Suprapubic skin (tissue), 4 donors: ENCODE results near the gene METTL16. TPM values are rescaled to one million over a fixed set of nuclear protein-coding genes. Genes with fewer than 3 reads are reported as not detected.
A peak's percentile ranks its signal among the peaks of the same experiment; 100 is the strongest.
"Not testable (repeated sequence)": the region's sequence is repeated elsewhere in the genome, so short reads cannot be mapped to it uniquely, and the experiment has no call there.

Experiments
- DNase-seq, 2 donors: peaks; one replicate each; pipeline ENCODE4 v3.0.0-alpha.2; 2019; ENCODE audit warnings: low spot score in 2 of 2
- H3K27ac ChIP-seq: fragments of 200-600 bp; sonication (generic); one replicate; pipeline ENCODE4 v1.5.1; 2019
- H3K27me3 ChIP-seq: fragments of 200-600 bp; sonication (generic); one replicate; pipeline ENCODE4 v1.5.1; 2019
- H3K36me3 ChIP-seq: fragments of 200-600 bp; sonication (generic); one replicate; pipeline ENCODE4 v1.5.1; 2019
- H3K4me1 ChIP-seq: fragments of 200-600 bp; sonication (generic); one replicate; pipeline ENCODE4 v1.5.1; 2019
- H3K4me3 ChIP-seq: fragments of 200-600 bp; sonication (generic); one replicate; pipeline ENCODE4 v1.5.1; 2019; ENCODE audit warnings: mild to moderate bottlenecking
- H3K9me3 ChIP-seq: fragments of 200-600 bp; sonication (generic); one replicate; pipeline ENCODE4 v1.5.1; 2019
- EP300 ChIP-seq: sonication (generic); formaldehyde crosslinking; IDR thresholded peaks from one replicate; pipeline ENCODE4 v1.6.1; 2017; ENCODE audit warnings: antibody characterized with exemption
- POLR2A ChIP-seq, 2 donors: fragments of 450-650 bp; IDR thresholded peaks; one replicate each; pipeline ENCODE4 v1.6.1; 2017; ENCODE audit warnings: antibody characterized with exemption in 2 of 2, mild to moderate bottlenecking in 2 of 2, moderate library complexity in 2 of 2
- POLR2AphosphoS5 ChIP-seq, 3 donors: sonication (generic); formaldehyde crosslinking; IDR thresholded peaks; one replicate each; pipeline ENCODE4 v1.6.1; 2017; ENCODE audit warnings: antibody characterized with exemption in 3 of 3
- WGBS: methylation state at CpG from one replicate; pipeline ENCODE4 v1.1.5; 2018; 5-methylcytosine and 5-hydroxymethylcytosine counted together
- total RNA-seq, 4 donors: library from RNA; depleted of rRNA; stranded (reverse); fragments of >200 nt; gene quantifications; one replicate each; pipeline ENCODE4 v1.1.0, GENCODE V29; 2016
- TF ChIP-seq, protein P1 (sequence below), 2 donors: fragments of 200-600 bp in 1 of 2; fragments of 450-650 bp in 1 of 2; sonication (generic) in 1 of 2; IDR thresholded peaks; one replicate each; pipeline ENCODE4 v1.5.1; 2016 to 2019; ENCODE audit warnings: antibody characterized with exemption in 2 of 2, mild to moderate bottlenecking in 1 of 2, moderate library complexity in 1 of 2

METTL16 gene
- total RNA-seq, 4 donors from 2014 or later = 30.8 to 53.3 (median 35.9) TPM

DNA sequence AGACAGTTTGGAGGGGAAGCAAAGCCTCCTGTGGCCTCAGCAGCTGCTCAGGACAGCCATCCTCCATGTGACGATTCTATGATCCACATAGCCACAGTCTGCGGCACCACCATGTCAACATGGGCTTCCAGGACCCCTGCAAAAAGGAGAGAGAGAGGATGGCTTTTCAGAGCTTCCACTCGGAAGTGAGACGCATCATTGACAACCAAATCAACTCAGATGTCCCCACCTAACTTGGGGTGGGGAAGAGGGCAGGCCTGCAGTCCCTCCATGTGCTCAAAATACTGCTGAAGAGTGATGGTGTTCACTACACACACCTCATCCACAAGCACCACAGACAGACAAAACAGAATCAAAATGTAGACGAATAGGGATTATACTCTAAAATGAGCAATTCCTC lies 5.9 kb upstream of the METTL16 start:
- peak in 1 of 2 donors; percentile 2 for DNase-seq
- WGBS = 87% methylated on average over 5 of the region's 5 CpGs
- H3K4me3 ChIP-seq = no peak overlapping the region

DNA sequence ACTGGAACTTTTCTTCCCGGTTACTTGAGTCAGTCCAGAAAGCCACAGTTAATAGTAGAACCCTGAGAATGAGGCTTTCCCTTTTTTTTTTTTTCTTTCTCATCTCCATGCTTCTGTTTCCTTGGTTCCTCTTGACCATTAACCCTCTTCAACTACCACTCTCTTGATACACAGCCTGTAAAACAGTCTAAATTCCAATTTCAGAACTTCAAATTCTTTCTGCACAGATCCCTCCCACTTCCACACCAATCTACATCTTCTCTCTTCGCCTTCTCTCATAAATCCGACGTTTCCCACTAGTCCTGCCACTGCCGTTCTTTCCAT lies 588 bp downstream of the METTL16 start:
- H3K4me1 ChIP-seq = peaks cover 30% of the 10 kb centered on the region
- H3K36me3 ChIP-seq = no peaks in the 10 kb centered on the region
- H3K4me3 ChIP-seq = peak overlapping the region; percentile 62
- DNase-seq = no peak
- H3K27me3 ChIP-seq = no peaks in the 10 kb centered on the region
- TF ChIP-seq POLR2A (IDR thresholded peaks at IDR 0.05) = no peak
- no peak for TF ChIP-seq POLR2AphosphoS5 (IDR thresholded peaks at IDR 0.05)
- no peaks in the 10 kb centered on the region for H3K9me3 ChIP-seq
- peak overlapping the region; percentile 96 for H3K27ac ChIP-seq
- WGBS = under 1% methylated on average over 5 of the region's 5 CpGs

More for the DNA sequence above, 5.9 kb upstream of the METTL16 start:
- Histone ChIP-seq H3K27ac (no peak overlapping the region), H3K4me1 (no peaks in the 10 kb centered on the region), H3K36me3 (no peaks in the 10 kb centered on the region), H3K27me3 (no peaks in the 10 kb centered on the region), H3K9me3 (no peaks in the 10 kb centered on the region)
- TF ChIP-seq POLR2A (IDR thresholded peaks at IDR 0.05) (no peak), EP300 (no peak)
- TF ChIP-seq, protein P1, sequence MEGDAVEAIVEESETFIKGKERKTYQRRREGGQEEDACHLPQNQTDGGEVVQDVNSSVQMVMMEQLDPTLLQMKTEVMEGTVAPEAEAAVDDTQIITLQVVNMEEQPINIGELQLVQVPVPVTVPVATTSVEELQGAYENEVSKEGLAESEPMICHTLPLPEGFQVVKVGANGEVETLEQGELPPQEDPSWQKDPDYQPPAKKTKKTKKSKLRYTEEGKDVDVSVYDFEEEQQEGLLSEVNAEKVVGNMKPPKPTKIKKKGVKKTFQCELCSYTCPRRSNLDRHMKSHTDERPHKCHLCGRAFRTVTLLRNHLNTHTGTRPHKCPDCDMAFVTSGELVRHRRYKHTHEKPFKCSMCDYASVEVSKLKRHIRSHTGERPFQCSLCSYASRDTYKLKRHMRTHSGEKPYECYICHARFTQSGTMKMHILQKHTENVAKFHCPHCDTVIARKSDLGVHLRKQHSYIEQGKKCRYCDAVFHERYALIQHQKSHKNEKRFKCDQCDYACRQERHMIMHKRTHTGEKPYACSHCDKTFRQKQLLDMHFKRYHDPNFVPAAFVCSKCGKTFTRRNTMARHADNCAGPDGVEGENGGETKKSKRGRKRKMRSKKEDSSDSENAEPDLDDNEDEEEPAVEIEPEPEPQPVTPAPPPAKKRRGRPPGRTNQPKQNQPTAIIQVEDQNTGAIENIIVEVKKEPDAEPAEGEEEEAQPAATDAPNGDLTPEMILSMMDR (IDR thresholded peaks at IDR 0.05) = no peak

DNA sequence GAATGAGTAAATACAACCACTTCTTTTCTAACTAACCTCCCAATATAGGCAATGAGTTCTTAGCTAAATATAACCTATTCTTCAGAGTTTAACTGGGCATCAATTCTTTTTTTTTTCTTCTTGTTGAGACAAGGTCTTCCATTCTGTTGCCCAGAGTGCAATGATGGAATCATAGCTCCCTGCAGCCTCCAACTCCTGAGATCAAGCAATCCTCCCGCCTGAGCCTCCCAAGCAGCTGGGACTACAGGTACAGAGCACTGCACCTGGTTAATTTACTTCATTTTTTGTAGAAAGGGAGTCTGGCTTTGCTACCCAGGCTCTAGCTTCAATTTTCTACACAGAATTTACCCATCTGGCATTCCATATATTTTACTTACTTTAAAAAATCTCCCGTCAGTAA lies 1.1 kb downstream of the METTL16 start:
- Histone ChIP-seq H3K9me3 (no peaks in the 10 kb centered on the region), H3K27ac (peak overlapping the region; percentile 96), H3K4me1 (peaks cover 30% of the 10 kb centered on the region), H3K27me3 (no peaks in the 10 kb centered on the region), H3K36me3 (no peaks in the 10 kb centered on the region), H3K4me3 (peak overlapping the region; percentile 62)
- no peak for TF ChIP-seq POLR2A (IDR thresholded peaks at IDR 0.05)
- TF ChIP-seq, protein P1 (IDR thresholded peaks at IDR 0.05) = no peak
- no peak for TF ChIP-seq EP300
- no peak for TF ChIP-seq POLR2AphosphoS5 (IDR thresholded peaks at IDR 0.05)
- DNase-seq = peak in 1 of 2 donors; percentile 41
- WGBS = 49% methylated on average over 2 of the region's 2 CpGs

DNA sequence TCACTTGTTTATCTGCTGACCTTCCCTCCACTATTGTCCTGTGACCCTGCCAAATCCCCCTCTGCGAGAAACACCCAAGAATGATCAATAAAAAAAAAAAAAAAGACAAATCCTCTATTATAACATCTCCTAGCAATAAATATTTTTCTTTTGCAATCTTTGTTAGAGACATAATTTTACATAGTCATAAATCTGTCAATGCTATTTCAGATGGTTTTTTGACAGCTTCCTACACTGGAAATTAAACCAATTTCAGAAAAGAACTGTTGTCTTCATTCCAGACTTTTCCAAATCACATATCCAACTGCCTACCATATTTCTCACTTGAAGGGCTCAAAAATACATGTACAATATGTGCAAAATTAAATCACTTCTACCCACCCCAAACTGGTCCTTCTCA lies 3.7 kb downstream of the METTL16 start:
- Histone ChIP-seq H3K27ac (no peak overlapping the region), H3K36me3 (no peaks in the 10 kb centered on the region), H3K9me3 (no peaks in the 10 kb centered on the region), H3K4me1 (peaks cover 30% of the 10 kb centered on the region), H3K27me3 (no peaks in the 10 kb centered on the region), H3K4me3 (no peak overlapping the region)
- no peak for TF ChIP-seq POLR2AphosphoS5 (IDR thresholded peaks at IDR 0.05)
- no peak for TF ChIP-seq POLR2A (IDR thresholded peaks at IDR 0.05)
- TF ChIP-seq EP300 = no peak
- TF ChIP-seq, protein P1 (IDR thresholded peaks at IDR 0.05) = no peak
- no peak for DNase-seq
- WGBS = 73% methylated on average over 1 of the region's 1 CpG

DNA sequence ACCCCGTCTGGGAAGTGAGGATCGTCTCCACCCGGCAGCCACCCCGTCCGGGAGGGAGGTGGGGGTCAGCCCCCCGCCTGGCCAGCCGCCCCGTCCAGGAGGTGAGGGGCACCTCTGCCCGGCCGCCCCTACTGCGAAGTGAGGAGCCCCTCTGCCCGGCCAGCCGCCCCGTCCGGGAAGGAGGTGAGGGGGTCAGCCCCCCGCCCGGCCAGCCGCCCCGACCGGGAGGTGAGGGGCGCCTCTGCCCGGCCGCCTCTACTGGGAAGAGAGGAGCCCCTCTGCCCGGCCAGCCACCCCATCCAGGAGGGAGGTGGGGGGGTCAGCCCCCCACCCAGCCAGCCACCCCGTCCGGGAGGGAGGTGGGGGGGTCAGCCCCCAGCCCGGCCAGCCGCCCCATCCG lies 4.7 kb downstream of the METTL16 start:
- not testable (repeated sequence) for H3K4me3 ChIP-seq, H3K9me3 ChIP-seq, H3K27ac ChIP-seq, H3K27me3 ChIP-seq, H3K36me3 ChIP-seq
- peaks cover 30% of the 10 kb centered on the region for H3K4me1 ChIP-seq
- no CpG with 5 or more reads among the region's 29 CpGs for WGBS
- peak in 1 of 2 donors; percentile 16 for DNase-seq

DNA sequence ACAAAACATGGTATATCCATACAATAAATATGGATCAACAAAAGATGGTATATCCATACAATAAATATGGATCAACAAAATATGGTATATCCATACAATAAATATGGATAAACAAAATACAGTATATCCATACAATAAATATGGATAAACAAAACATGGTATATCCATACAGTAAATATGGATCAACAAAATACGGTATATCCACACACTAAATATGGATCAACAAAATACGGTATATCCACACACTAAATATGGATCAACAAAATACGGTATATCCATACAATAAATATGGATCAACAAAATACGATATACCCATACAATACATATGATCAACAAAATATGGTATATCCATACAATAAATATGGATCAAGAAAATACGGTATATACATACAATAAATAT lies 8.1 kb downstream of the METTL16 start:
- Histone ChIP-seq H3K27ac (no peak overlapping the region), H3K4me1 (peaks cover 6% of the 10 kb centered on the region), H3K9me3 (no peaks in the 10 kb centered on the region), H3K4me3 (no peak overlapping the region), H3K27me3 (no peaks in the 10 kb centered on the region), H3K36me3 (peaks cover 25% of the 10 kb centered on the region)
- DNase-seq = no peak
- WGBS = 77% methylated on average over 5 of the region's 5 CpGs
- TF ChIP-seq, protein P1 (IDR thresholded peaks at IDR 0.05) = no peak
- no peak for TF ChIP-seq EP300
- no peak for TF ChIP-seq POLR2A (IDR thresholded peaks at IDR 0.05)
- no peak for TF ChIP-seq POLR2AphosphoS5 (IDR thresholded peaks at IDR 0.05)
